A673 (cell line): Measurements from ENCODE around the gene AKR1C4. TPM values are rescaled to one million over a fixed set of nuclear protein-coding genes. Genes with fewer than 3 reads are reported as not detected.
A peak's percentile ranks its signal among the peaks of the same experiment; 100 is the strongest.
"Not testable (repeated sequence)": the region's sequence is repeated elsewhere in the genome, so short reads cannot be mapped to it uniquely, and the experiment has no call there.

ENCODE experiments used
- BruUV-seq: library from RNA; stranded (reverse); fragments of 400-500 nt; replicated peaks from 2 replicates; lab custom pipeline; 2021; lab: Mats Ljungman, UMichigan
- CTCF ChIA-PET: fragments of 300-600 bp; sonication (Branson Sonifier 250); formaldehyde crosslinking; loops from one replicate; lab custom pipeline; 2022; ENCODE audit warnings: antibody characterized with exemption; lab: Charles Lee
- POLR2A ChIA-PET: fragments of 300-600 bp; sonication (Branson Sonifier 250); formaldehyde crosslinking; loops from one replicate; lab custom pipeline; 2022; ENCODE audit warnings: antibody characterized with exemption; ENCODE audit not compliant: low non-redundant PET; lab: Charles Lee
- DNase-seq: peaks from one replicate; pipeline ENCODE4 v3.0.0-alpha.2; 2015; ENCODE audit warnings: low spot score
- H3K27ac ChIP-seq: fragments of 200-600 bp; sonication (generic); 2 replicates; pipeline ENCODE4 v1.5.1; 2016; ENCODE audit warnings: mixed run types, low read depth, mild to moderate bottlenecking, mixed read lengths, antibody characterized with exemption, low read length; ENCODE audit not compliant: poor library complexity, severe bottlenecking
- H3K27me3 ChIP-seq: fragments of 200-600 bp; sonication (generic); replicated peaks from 2 replicates; pipeline ENCODE4 v1.6.1; 2017; ENCODE audit warnings: mixed run types, low read depth, mild to moderate bottlenecking, mixed read lengths, antibody characterized with exemption, low read length; ENCODE audit not compliant: insufficient read depth, poor library complexity
- H3K36me3 ChIP-seq: fragments of 200-600 bp; sonication (generic); 2 replicates; pipeline ENCODE4 v1.6.1; 2016; ENCODE audit warnings: mixed run types, mild to moderate bottlenecking, mixed read lengths, antibody characterized with exemption, low read length; ENCODE audit not compliant: insufficient read depth, poor library complexity, severe bottlenecking
- H3K4me1 ChIP-seq: fragments of 200-600 bp; sonication (generic); 2 replicates; pipeline ENCODE4 v1.6.1; 2017; ENCODE audit warnings: mixed run types, mild to moderate bottlenecking, mixed read lengths, antibody characterized with exemption, low read length; ENCODE audit not compliant: insufficient read depth, poor library complexity, severe bottlenecking
- H3K4me3 ChIP-seq: fragments of 200-600 bp; sonication (generic); 2 replicates; pipeline ENCODE4 v1.5.1; 2016; ENCODE audit warnings: low read depth, mixed run types, mild to moderate bottlenecking, mixed read lengths, low read length; ENCODE audit not compliant: poor library complexity, severe bottlenecking
- H3K9me3 ChIP-seq: fragments of 200-600 bp; sonication (generic); 2 replicates; pipeline ENCODE4 v1.6.1; 2016; ENCODE audit warnings: mixed run types, low read depth, mild to moderate bottlenecking, mixed read lengths, antibody characterized with exemption, low read length; ENCODE audit not compliant: poor library complexity, severe bottlenecking
- CTCF ChIP-seq: fragments of 300-800, 200-600 bp; sonication (generic); conservative IDR thresholded peaks from 2 replicates; pipeline ENCODE4 v1.5.1; 2017; ENCODE audit warnings: low read depth, mild to moderate bottlenecking, antibody characterized with exemption, low read length, moderate library complexity, mixed read lengths
- EZH2 ChIP-seq: fragments of 200-600 bp; sonication (generic); IDR thresholded peaks from 2 replicates; pipeline ENCODE4 v1.6.1; 2017; ENCODE audit warnings: borderline replicate concordance, low read depth, mild to moderate bottlenecking, mixed read lengths, antibody characterized with exemption, low read length; ENCODE audit not compliant: poor library complexity, severe bottlenecking
- intact Hi-C: fragments of 100-400 bp; cut with micrococcal nuclease; formaldehyde crosslinking; loops from one replicate; pipeline ENCODE4 v1.10.0; 2022; ENCODE audit not compliant: unreplicated experiment
- total RNA-seq: library from RNA; stranded (reverse); gene quantifications from 2 replicates; pipeline ENCODE4 v1.2.3, GENCODE V29; 2021

The AKR1C4 gene
- total RNA-seq, 1 experiment from 2014 or later: not detected

DNA sequence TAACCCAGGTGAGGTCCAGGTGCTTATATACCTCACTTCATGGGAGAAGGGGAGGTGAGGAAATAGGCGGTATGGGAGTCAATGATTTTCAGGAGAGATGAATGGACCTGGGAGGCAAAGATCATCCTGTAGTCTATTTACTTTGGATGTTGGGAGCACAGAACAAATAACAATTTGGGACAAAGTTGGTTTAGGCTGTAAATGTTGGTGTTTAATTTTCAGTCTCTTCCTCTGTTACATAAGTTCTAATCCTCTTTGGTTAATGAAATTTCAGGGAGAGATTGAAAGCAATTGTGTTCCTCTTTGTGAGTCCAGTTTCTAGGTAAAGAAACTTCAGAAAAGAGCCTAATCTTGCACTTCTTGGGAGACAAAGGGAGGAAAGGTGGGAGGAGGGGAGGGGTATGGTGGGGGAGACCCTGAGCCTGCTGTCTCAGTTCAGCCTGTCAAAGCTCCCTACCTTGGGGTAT lies 46.9 kb downstream of the AKR1C4 start:
- Histone ChIP-seq H3K27ac (no peak overlapping the region), H3K4me1 (no peaks in the 10 kb centered on the region), H3K27me3 (no peaks in the 10 kb centered on the region), H3K4me3 (no peak overlapping the region), H3K9me3 (no peaks in the 10 kb centered on the region), H3K36me3 (no peaks in the 10 kb centered on the region)
- DNase-seq: no peak
- no TSS peak for BruUV-seq
- ChIA-PET POLR2A (no interaction called here), CTCF (no interaction called here)
- intact Hi-C loops: no loop called here
- TF ChIP-seq CTCF: no peak
- TF ChIP-seq EZH2: no peak

GRCh38 chr10:5252177-5253037 lies 55.8 kb downstream of the AKR1C4 start:
- BruUV-seq: no TSS peak
- Histone ChIP-seq H3K4me1 (peaks cover 6% of the 10 kb centered on the region), H3K27me3 (no peaks in the 10 kb centered on the region), H3K27ac (no peak overlapping the region), H3K9me3 (no peaks in the 10 kb centered on the region), H3K4me3 (no peak overlapping the region), H3K36me3 (no peaks in the 10 kb centered on the region)
- intact Hi-C loops: no loop called here
- ChIA-PET CTCF (no interaction called here), POLR2A (interaction anchor here (0.6 kb wide), 1 partner anchor 70 kb away, joined by 3 read pairs; no protein-coding TSS in a partner anchor)
- TF ChIP-seq CTCF (no peak), EZH2 (no peak)
- DNase-seq: peak; percentile 49

DNA sequence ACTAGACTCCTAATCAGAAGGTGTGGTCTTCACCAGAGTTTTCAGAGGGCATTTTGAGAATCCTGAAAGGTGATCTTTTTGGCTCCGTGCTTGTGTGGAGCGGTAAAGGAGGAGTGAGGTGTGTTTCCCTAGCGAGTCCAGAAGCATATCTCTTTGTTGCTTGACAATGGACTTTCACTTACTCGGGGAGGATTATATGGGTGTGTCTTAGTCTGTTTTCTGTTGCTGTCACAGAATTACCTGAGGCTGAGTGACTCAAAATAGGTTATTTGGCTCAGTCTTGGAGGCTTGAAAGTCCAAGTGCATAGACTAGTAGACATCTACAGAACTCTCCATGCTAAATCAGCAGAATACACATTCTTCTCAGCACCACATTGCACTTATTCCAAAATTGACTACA lies 57.9 kb downstream of the AKR1C4 start:
- Histone ChIP-seq H3K9me3 (no peaks in the 10 kb centered on the region), H3K36me3 (no peaks in the 10 kb centered on the region), H3K4me3 (no peak overlapping the region), H3K4me1 (peaks cover 9% of the 10 kb centered on the region), H3K27me3 (no peaks in the 10 kb centered on the region), H3K27ac (no peak overlapping the region)
- ChIA-PET POLR2A (no interaction called here), CTCF (no interaction called here)
- intact Hi-C loops: no loop called here
- TF ChIP-seq EZH2 (no peak), CTCF (no peak)
- BruUV-seq: no TSS peak
- no peak for DNase-seq

GRCh38 chr10:5257768-5258167 lies 61.1 kb downstream of the AKR1C4 start:
- H3K36me3 ChIP-seq, H3K27ac ChIP-seq, H3K4me1 ChIP-seq, DNase-seq, intact Hi-C loops, H3K9me3 ChIP-seq, H3K27me3 ChIP-seq, H3K4me3 ChIP-seq, CTCF ChIA-PET, POLR2A ChIA-PET, BruUV-seq: not testable (repeated sequence)
